ENCODE results near the gene E2F7. TPM values are rescaled to one million over a fixed set of nuclear protein-coding genes. Genes with fewer than 3 reads are reported as not detected.

Gene E2F7
- total and polyA plus RNA-seq, 2 of the 13 experiments (the other 11 are each of a cell fraction or from before 2014, with no cell fraction given), result 1.7 to 7.3 TPM

- Histone ChIP-seq H3K9me3 (ENCODE audit: low read length) (no peaks in the 10 kb centered on the region), H3K4me1 (ENCODE audit: insufficient read depth, low read length) (peaks cover 17% of the 10 kb centered on the region), H3K36me3 (replicated peaks in 1 of 2; ENCODE audit: control insufficient read depth in 1 of 2, insufficient read depth in 2 of 2, low read length in 2 of 2) (peaks cover 0 to 9% of the 10 kb centered on the region in 2 experiments; a peak in 2 of 5 replicates), H3K79me2 (ENCODE audit: insufficient read depth, low read length) (peaks cover 2% of the 10 kb centered on the region), H3K4me2 (ENCODE audit: low read depth, low read length) (no peak overlapping the region), H3K27ac (ENCODE audit: extremely low read length, insufficient read depth, low read length) (no peak overlapping the region), H3K4me3 (replicated peaks in 1 of 3; ENCODE audit: insufficient read depth in 1 of 3, low read depth in 2 of 3, low read length in 3 of 3) (no peak overlapping the region), H3K27me3 (ENCODE audit: control insufficient read depth in 1 of 2, insufficient read depth in 2 of 2, low read length in 2 of 2) (no peaks in the 10 kb centered on the region), H3K9ac (ENCODE audit: insufficient read depth, low read depth, low read length) (no peak overlapping the region), H4K20me1 (ENCODE audit: insufficient read depth, low read length) (no peaks in the 10 kb centered on the region), H2AFZ (ENCODE audit: low read length) (no peak overlapping the region)
- WGBS (ENCODE audit: low lambda C conversion rate), result 86% methylated on average over 3 of the region's 3 CpGs
- in situ Hi-C loops (cut with HindIII; ENCODE audit: extremely low pct_ligation_motif_present, low pct_unique_long_range_greater_than_20kb), result no loop called here
- DNase-seq (ENCODE audit: low spot score) (no peak), FAIRE-seq (no peak), ATAC-seq (no peak)
- POLR2A ChIA-PET, result no interaction called here
- CTCF ChIA-PET (ENCODE audit: low intra/inter-chr PET ratio, low total read pairs), result no interaction called here
- intact Hi-C loops (cut with micrococcal nuclease; ENCODE audit: unreplicated experiment), result no loop called here
- BruUV-seq (replicated peaks), result no TSS peak
- TF ChIP-seq ZNF816 (CRISPR knock-in tag; IDR thresholded peaks at IDR 0.05; ENCODE audit: borderline replicate concordance) (no peak), CBX2 (IDR thresholded peaks at IDR 0.05; ENCODE audit: low read depth, low read length) (no peak), CBX2 (CRISPR knock-in tag; IDR thresholded peaks at IDR 0.05; ENCODE audit: low read depth) (no peak), STAT5B (CRISPR knock-in tag; IDR thresholded peaks at IDR 0.05) (no peak), ZNF883 (CRISPR knock-in tag; IDR thresholded peaks at IDR 0.05; ENCODE audit: not compliant biosample characterization) (no peak), ZNF331 (CRISPR knock-in tag; IDR thresholded peaks at IDR 0.05) (no peak), TFE3 (CRISPR knock-in tag; IDR thresholded peaks at IDR 0.05) (no peak), IKZF1 (IDR thresholded peaks at IDR 0.05) (no peak), KDM4B (CRISPR knock-in tag; IDR thresholded peaks at IDR 0.05) (no peak), ZNF782 (CRISPR knock-in tag; IDR thresholded peaks at IDR 0.05; ENCODE audit: borderline replicate concordance) (no peak), ZNF619 (CRISPR knock-in tag; IDR thresholded peaks at IDR 0.05) (no peak), CBX5 (CRISPR knock-in tag; IDR thresholded peaks at IDR 0.05; ENCODE audit: borderline replicate concordance) (no peak), PREB (CRISPR knock-in tag; IDR thresholded peaks at IDR 0.05) (no peak), CAMTA2 (CRISPR knock-in tag; IDR thresholded peaks at IDR 0.05; ENCODE audit: borderline replicate concordance) (no peak), SNAPC4 (CRISPR knock-in tag; IDR thresholded peaks at IDR 0.05) (no peak), CREB1 (IDR thresholded peaks at IDR 0.05) (no peak), CREB1 (CRISPR knock-in tag; IDR thresholded peaks at IDR 0.05) (no peak), KLF15 (CRISPR knock-in tag; IDR thresholded peaks at IDR 0.05; ENCODE audit: borderline replicate concordance) (no peak), NONO (IDR thresholded peaks at IDR 0.05) (no peak), NONO (CRISPR knock-in tag; conservative IDR thresholded peaks at IDR 0.05) (no peak)
Observed at GRCh38 chr12:77060136-77060882, 5.1 kb downstream of the E2F7 start.
